HG03457 (cell line): Measurements from ENCODE around the gene FCSK.

Experiments
- ATAC-seq: cut with Tn5 transposase; IDR thresholded peaks from one replicate; pipeline ENCODE4 v1.9.1; 2021; ENCODE audit warnings: moderate number of reproducible peaks; ENCODE audit not compliant: unreplicated experiment

Gene FCSK

DNA sequence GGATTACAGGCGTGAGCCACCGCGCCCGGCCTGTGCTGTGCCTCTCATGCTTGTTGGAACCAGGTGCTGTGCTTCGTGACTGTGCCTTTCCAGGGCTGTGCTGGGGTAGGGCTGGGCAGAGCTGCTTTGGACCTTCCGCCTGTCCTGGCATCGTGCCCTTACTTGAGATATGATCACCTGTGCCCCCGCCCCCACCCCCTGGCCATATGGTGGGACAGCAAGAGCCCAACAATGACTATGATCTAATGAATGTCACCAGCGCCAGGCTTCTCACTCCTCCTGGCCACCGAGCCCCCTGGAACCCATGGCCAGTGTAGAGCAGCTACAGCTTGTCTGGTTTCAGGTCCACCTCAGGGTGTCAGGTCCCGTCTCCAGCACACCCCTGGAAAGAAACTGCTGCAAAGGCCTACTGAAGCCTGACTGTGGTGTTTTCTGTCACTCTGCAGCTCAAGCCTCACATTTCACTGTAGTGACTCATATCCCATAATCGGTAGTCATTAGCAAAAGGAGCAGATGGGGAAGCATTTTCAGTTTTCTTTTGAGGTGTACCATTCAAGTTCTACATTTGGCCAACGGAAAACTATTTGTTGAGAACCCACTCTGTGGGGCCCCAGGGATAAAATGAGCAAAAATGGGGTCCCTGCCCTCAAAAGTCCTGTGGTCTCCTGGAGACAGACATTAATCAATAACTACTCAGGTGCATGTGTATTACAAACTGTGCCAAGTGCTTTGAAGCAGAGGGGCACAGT is 22.1 kb downstream of the FCSK start:
- peak; percentile 70 for ATAC-seq

GRCh38 chr16:70478169-70478568 is 23.8 kb downstream of the FCSK start:
- ATAC-seq = no peak

DNA sequence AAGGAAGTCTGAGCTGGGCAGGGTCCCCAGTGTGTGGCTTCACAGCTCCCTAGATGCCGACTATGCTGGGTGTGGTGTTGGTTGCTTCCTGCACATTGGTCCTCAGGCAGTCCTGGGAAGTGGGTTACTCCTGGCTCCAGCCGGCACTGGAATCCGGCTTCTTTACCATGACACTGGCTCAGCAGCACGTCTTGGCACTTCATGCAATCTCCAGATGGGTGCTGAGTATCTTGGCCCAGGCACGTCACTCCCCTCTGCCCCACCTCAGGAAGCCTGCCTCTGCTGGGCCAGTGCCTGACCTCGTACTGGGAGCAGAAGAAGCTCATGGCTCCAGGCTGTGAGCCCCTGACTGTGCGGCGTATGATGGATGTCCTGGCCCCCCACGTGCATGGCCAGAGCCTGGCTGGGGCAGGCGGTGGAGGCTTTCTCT is 24.5 kb downstream of the FCSK start:
- ATAC-seq = no peak

GRCh38 chr16:70480127-70481105 is 26.0 kb downstream of the FCSK start:
- ATAC-seq = no peak

- ATAC-seq = no peak
These were observed 27.6 kb downstream of the FCSK start for GRCh38 chr16:70481929-70482536.

DNA sequence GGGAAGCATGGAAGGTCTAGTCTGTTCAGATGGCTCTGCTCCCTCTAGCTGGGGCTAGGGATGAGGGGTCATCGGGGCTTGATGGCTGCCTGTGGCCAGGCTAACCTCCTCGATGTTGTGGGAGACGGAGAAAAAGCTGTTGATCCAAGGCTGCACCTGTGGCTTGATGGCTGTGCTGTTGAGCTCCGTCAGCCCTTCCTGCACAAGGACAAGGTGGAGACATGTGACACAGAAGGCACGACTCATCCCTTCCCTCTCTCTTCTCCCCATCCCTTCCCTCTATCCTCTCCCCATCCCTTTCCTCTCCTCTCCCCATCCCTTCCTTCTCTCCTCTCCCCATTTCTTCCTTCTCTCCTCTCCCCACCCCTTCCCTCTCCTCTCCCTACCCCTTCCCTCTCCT is 28.2 kb downstream of the FCSK start:
- no peak for ATAC-seq

DNA sequence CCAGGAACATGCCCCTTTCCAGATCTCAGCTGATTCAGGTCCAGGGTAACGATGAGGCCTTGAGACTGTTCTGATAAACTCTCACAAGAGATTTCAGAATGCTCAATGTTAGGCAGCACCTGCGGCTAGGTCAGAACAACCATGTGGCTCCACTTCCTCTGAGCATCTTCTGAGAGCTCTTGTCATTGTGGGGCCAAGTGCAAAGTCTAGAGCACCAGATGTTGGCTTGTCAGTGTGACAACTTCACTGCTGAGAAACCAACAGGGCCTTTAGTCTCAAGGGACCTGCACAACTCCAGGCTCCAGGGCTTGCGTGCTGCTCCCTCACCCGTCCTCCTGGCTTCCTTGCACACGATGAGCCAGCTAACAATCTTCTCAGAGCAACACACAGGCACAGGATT is 29.0 kb downstream of the FCSK start:
- ATAC-seq = no peak

DNA sequence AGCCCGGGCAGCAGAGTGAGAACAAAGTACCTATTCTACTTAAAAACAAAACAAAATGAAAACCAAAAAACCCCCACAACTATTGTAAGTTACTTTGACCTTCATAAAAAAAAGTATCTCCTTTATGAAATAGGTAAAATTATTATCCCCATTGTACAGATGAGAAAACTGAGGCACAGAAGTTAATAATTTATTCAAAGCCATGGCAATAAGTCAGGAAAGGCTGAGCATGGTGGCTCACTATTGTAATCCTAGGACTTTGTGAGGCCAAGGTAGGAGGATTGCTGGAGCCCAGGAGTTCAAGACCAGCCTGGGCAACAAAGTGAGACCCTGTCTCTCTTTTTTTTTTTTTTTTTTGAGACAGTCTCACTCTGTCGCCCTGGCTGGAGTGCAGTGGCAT is 30.5 kb downstream of the FCSK start:
- no peak for ATAC-seq

DNA sequence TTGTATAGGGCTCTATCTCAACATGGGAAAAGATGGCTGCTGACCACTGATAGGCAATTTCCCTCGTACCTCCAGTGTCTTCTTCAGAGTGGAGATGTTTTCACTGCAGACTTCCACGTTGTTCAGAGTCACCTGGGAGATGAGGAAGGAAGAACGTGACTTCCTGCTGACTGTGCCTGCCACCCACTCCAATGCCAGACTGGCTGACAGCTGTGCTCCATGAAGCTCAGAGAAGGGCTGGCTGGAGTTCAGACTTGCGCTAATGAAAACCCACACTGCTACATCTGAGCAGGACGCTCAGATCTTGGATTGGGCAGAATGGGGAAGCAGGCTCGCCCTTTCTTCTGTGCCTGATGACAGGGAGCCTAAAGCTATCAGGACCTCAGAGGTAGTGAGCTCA is 35.9 kb downstream of the FCSK start:
- ATAC-seq = no peak

- no peak for ATAC-seq
These were observed 39.4 kb downstream of the FCSK start for GRCh38 chr16:70493802-70494201.

DNA sequence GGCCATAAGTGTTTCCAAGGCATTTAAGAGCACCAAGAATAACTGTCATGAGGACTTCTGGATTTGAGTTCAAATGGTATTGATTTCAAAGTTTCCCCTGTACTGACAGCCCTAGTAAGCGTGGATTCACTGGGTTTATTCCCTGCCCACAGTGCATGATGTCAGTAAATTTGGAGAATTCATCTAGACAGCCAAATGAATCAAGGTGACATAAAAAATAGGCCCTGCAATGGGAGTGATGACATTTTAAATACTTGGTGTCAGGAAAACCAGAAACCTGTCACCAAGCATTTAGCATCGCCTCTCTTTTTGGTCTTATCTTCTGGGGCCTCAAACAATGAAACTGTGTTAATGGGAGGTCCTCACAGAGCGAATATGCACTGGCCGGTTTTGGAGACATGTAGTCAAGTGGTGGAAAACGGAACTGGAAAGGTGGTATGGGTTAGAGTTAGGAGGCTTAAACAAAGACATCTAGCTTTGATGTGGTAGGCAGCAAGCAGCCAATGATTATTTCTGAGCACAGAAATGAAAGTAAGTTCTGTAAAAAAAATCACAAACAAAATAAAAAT is 39.9 kb downstream of the FCSK start:
- no peak for ATAC-seq

DNA sequence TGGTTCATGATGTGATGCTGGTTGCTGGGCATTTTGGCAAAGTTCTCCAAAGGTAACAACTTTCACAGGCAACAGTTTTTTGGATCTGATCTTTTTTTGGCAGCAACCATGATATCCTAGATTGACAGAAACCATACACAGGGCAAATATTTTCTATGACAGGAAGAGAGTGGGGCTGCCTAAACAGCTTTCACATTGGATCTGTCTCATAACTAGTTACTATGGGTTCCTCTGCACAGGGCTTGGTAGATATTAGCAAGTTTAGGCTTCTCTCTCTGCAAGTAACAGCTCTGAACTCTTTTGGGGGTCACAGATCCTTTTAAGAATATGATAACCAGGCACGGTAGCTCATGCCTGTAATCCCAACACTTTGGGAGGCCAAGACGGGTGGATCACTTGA is 40.4 kb downstream of the FCSK start:
- ATAC-seq = no peak

- ATAC-seq = no peak
These were observed 41.2 kb downstream of the FCSK start for GRCh38 chr16:70495425-70496182.

DNA sequence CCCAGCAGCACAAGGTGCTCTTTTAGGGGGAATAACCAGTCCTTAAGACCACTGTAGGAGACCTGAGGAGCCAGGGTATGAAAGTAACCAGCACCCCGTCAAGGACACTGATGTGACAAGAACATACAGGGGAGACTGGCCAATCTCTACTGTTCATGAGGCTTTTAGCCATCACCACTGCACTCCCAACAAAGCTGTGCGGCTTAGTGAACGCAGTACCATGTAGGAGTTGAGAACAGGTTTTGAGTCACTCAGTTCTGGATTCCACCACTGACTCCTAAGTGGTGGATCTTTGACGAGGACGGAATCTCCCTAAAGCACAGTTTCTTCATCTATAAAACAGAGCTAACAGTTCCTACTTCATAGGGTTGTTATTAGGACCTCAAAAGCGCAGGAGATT is 42.1 kb downstream of the FCSK start:
- ATAC-seq = no peak

GRCh38 chr16:70508752-70509151 is 54.4 kb downstream of the FCSK start:
- no peak for ATAC-seq

GRCh38 chr16:70510216-70510615 is 55.8 kb downstream of the FCSK start:
- no peak for ATAC-seq

DNA sequence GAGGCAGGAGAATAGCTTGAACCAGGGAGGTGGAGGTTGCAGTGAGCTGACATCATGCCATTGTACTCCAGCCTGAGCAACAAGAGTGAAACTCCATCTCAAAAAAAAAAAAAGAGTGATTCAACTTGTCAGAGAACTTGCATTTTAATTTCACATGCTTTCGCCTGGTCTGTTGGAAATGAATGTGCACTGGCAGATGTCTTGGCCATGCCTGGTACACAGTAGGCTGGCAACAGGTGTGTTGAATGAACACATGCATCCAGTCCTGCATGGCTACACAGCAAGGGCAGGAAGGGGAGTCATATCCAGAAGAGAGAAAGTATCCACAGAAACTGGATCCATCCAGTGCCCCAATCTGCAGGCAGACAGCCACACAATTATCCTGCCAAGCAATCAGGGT is 57.4 kb downstream of the FCSK start:
- no peak for ATAC-seq

- no peak for ATAC-seq
These were observed 58.1 kb downstream of the FCSK start for GRCh38 chr16:70512456-70512855.

DNA sequence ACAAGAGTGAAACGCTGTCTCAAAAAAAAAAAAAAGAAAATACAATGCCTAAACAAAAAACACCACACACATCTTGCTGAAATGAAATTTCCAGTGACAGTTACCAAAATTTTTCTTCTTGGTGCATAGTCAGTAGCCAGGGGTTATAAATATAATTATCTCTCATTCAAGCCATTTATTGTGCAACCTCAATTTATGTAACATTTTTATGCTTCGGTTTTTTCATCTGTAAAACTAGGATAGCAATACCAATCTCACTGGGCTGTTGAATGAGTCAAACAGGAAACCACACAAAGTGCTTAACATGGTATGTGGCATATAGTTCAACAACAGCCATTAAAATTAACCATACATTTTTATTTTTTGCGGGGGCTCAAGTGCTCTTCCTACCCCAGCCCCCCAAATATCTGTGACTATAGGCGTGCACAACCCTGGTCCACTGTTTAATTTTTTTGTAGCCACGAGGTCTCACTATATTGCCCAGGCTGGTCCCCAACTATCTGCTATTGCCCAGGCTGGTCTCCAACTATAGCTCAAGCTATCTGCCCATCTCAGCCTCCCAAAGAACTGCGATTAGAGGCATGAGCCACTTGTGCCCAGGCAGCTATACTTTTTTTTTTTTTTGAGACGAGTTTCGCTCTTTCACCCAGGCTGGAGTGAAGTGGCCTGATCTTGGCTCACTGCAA is 66.4 kb downstream of the FCSK start:
- ATAC-seq = no peak
